ENCODE data around the gene BCL2L14. TPM values are rescaled to one million over a fixed set of nuclear protein-coding genes. Genes with fewer than 3 reads are reported as not detected.

The BCL2L14 gene
- polyA plus RNA-seq, 1 of the 3 experiments (the other 2 are of a cell fraction): not detected

GRCh38 chr12:12127304-12127703 is 56.6 kb downstream of the BCL2L14 start:
- CTCF ChIA-PET: interaction anchor here (1.0 to 1.1 kb wide), 2 partner anchors 10 to 14 kb away, joined by 3 to 4 read pairs; no protein-coding TSS in a partner anchor
- TF ChIP-seq FOXM1 (IDR thresholded peaks at IDR 0.05; ENCODE audit: low read depth) (no peak), REST (IDR thresholded peaks at IDR 0.05; ENCODE audit: low read depth, low read length) (no peak), GATA2 (CRISPR knock-in tag; IDR thresholded peaks at IDR 0.05) (no peak), EZH2phosphoT487 (IDR thresholded peaks at IDR 0.05; ENCODE audit: borderline replicate concordance, low read depth) (no peak), SMC3 (IDR thresholded peaks at IDR 0.05; ENCODE audit: low read depth, low read length) (no peak), POLR2AphosphoS5 (IDR thresholded peaks at IDR 0.05; ENCODE audit: low read depth, low read length) (no peak), TEAD4 (IDR thresholded peaks at IDR 0.05; ENCODE audit: borderline replicate concordance, insufficient read depth) (no peak), MAX (IDR thresholded peaks at IDR 0.05; ENCODE audit: low read depth) (no peak), TCF12 (IDR thresholded peaks at IDR 0.05) (no peak), PBX3 (IDR thresholded peaks at IDR 0.05) (no peak), CHD2 (IDR thresholded peaks at IDR 0.05; ENCODE audit: low read length, partially characterized antibody) (no peak), RXRA (IDR thresholded peaks at IDR 0.05; ENCODE audit: borderline replicate concordance, low read depth) (no peak), ELF1 (IDR thresholded peaks at IDR 0.05) (no peak), FOXJ3 (CRISPR knock-in tag; IDR thresholded peaks at IDR 0.05) (no peak), IRF3 (IDR thresholded peaks at IDR 0.05; ENCODE audit: low read depth, low read length) (no peak), MEF2A (IDR thresholded peaks at IDR 0.05; ENCODE audit: borderline replicate concordance, low read depth) (no peak), RAD21 (IDR thresholded peaks at IDR 0.05; ENCODE audit: low read length) (no peak), FOSL2 (IDR thresholded peaks at IDR 0.05; ENCODE audit: borderline replicate concordance, low read depth) (no peak)
- TF ChIP-seq, protein P1, sequence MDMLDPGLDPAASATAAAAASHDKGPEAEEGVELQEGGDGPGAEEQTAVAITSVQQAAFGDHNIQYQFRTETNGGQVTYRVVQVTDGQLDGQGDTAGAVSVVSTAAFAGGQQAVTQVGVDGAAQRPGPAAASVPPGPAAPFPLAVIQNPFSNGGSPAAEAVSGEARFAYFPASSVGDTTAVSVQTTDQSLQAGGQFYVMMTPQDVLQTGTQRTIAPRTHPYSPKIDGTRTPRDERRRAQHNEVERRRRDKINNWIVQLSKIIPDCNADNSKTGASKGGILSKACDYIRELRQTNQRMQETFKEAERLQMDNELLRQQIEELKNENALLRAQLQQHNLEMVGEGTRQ (IDR thresholded peaks at IDR 0.05; ENCODE audit: borderline replicate concordance, low read depth, low read length): no peak
- TF ChIP-seq, protein P2, sequence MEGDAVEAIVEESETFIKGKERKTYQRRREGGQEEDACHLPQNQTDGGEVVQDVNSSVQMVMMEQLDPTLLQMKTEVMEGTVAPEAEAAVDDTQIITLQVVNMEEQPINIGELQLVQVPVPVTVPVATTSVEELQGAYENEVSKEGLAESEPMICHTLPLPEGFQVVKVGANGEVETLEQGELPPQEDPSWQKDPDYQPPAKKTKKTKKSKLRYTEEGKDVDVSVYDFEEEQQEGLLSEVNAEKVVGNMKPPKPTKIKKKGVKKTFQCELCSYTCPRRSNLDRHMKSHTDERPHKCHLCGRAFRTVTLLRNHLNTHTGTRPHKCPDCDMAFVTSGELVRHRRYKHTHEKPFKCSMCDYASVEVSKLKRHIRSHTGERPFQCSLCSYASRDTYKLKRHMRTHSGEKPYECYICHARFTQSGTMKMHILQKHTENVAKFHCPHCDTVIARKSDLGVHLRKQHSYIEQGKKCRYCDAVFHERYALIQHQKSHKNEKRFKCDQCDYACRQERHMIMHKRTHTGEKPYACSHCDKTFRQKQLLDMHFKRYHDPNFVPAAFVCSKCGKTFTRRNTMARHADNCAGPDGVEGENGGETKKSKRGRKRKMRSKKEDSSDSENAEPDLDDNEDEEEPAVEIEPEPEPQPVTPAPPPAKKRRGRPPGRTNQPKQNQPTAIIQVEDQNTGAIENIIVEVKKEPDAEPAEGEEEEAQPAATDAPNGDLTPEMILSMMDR (IDR thresholded peaks at IDR 0.05): no peak

More at GRCh38 chr12:12127304-12127703, 56.6 kb downstream of the BCL2L14 start:
- H3K9me2 ChIP-seq: no peaks in the 10 kb centered on the region
- H2AFZ ChIP-seq (ENCODE audit: low read depth): no peak overlapping the region
- POLR2A ChIA-PET: no interaction called here
- no peak overlapping the region for H3K4me3 ChIP-seq (ENCODE audit: low read depth in 2 of 2, low read length in 1 of 2)
- no peak overlapping the region for H3K4me2 ChIP-seq
- H3K4me1 ChIP-seq (ENCODE audit: control insufficient read depth in 1 of 2, insufficient read depth in 2 of 2, low read depth in 1 of 2, low read length in 1 of 2): no peaks in the 10 kb centered on the region; a peak in 1 of 4 replicates
- no peaks in the 10 kb centered on the region for H3K27me3 ChIP-seq (ENCODE audit: insufficient read depth)
- H4K20me1 ChIP-seq (ENCODE audit: insufficient read depth): no peaks in the 10 kb centered on the region
- H3K27ac ChIP-seq (ENCODE audit: low read depth in 2 of 2, low read length in 1 of 2): no peak overlapping the region
- 100% methylated on average over 2 of the region's 2 CpGs for WGBS (ENCODE audit: low lambda C conversion rate)
- peaks cover 3% of the 10 kb centered on the region for H3F3A ChIP-seq (replicated peaks; ENCODE audit: insufficient read depth)
- DNase-seq: no peak
- H3K79me2 ChIP-seq (ENCODE audit: insufficient read depth): no peaks in the 10 kb centered on the region
- peaks cover 69 to 73% of the 10 kb centered on the region in 2 experiments for H3K36me3 ChIP-seq (replicated peaks in 1 of 2; ENCODE audit: control insufficient read depth in 1 of 2, insufficient read depth in 2 of 2, low read length in 1 of 2)
- no peaks in the 10 kb centered on the region for H3K9me3 ChIP-seq
- no peak overlapping the region for H3K9ac ChIP-seq
